ENCODE measurements around the gene CFAP97D2. TPM values are rescaled to one million over a fixed set of nuclear protein-coding genes. Genes with fewer than 3 reads are reported as not detected.

The CFAP97D2 gene
- total RNA-seq, 1 donor from 2014 or later: not detected

- no peak for DNase-seq
- no peak for TF ChIP-seq CTCF (IDR thresholded peaks at IDR 0.05)
- H3K36me3 ChIP-seq: peaks cover 89% of the 10 kb centered on the region
- peak overlapping the region; percentile 11 for H3K27ac ChIP-seq
- H3K4me3 ChIP-seq: no peak overlapping the region
- intact Hi-C loops (cut with DNase I): no loop called here
- ATAC-seq: peak; percentile 20
- no peaks in the 10 kb centered on the region for H3K27me3 ChIP-seq
- H3K9me3 ChIP-seq: no peaks in the 10 kb centered on the region
- no peaks in the 10 kb centered on the region for H3K4me1 ChIP-seq
These were observed 89.6 kb downstream of the CFAP97D2 start for GRCh38 chr13:114268344-114269280.

- no peak overlapping the region for H3K4me3 ChIP-seq
- H3K36me3 ChIP-seq: peaks cover 88% of the 10 kb centered on the region
- H3K27me3 ChIP-seq: no peaks in the 10 kb centered on the region
- no peaks in the 10 kb centered on the region for H3K4me1 ChIP-seq
- no peak for ATAC-seq
- no peaks in the 10 kb centered on the region for H3K9me3 ChIP-seq
- H3K27ac ChIP-seq: no peak overlapping the region
- TF ChIP-seq CTCF (IDR thresholded peaks at IDR 0.05): no peak
- intact Hi-C loops (cut with DNase I): no loop called here
- no peak for DNase-seq
These were observed 90.3 kb downstream of the CFAP97D2 start for GRCh38 chr13:114269281-114269770.

Small RNA genes within 50 kb of the gene (microRNA-seq; reads per million reads assigned to microRNA genes)
- not detected for gene MIR548AR (ENCODE audit: borderline microRNAs expressed)

Other genes with a start within 250 kb of the CFAP97D2 start
- gene C13orf46, start 205.2 kb upstream of the CFAP97D2 start, total RNA-seq: 21.2 TPM
- gene RASA3, start 46.6 kb upstream of the CFAP97D2 start, total RNA-seq: 17.3 TPM
- gene CDC16, start 55.6 kb downstream of the CFAP97D2 start, total RNA-seq: 65.5 TPM
- 35.6 TPM for gene UPF3A, start 102.3 kb downstream of the CFAP97D2 start, total RNA-seq
- 17.8 TPM for gene CHAMP1, start 135.2 kb downstream of the CFAP97D2 start, total RNA-seq

All from upper lobe of right lung (tissue), 1 donor.